HepG2 (cell line): ENCODE results near the gene USP14. TPM values are rescaled to one million over a fixed set of nuclear protein-coding genes. Genes with fewer than 3 reads are reported as not detected.
A peak's percentile ranks its signal among the peaks of the same experiment; 100 is the strongest.

Experiments
- ATAC-seq: fragments of 200-7000 bp; cut with Tn5 transposase; 3 replicates; pipeline ENCODE4 v1.9.1; 2020; ENCODE audit warnings: mild to moderate bottlenecking, moderate library complexity
- BruUV-seq: library from RNA; stranded (reverse); fragments of 400-500 nt; replicated peaks from 2 replicates; lab custom pipeline; 2021; lab: Mats Ljungman, UMichigan
- CTCF ChIA-PET: fragments of 300-600 bp; formaldehyde crosslinking; extraction: SDS; loops from one replicate; lab custom pipeline; 2021; ENCODE audit warnings: low total read pairs, inconsistent platforms, low intra/inter-chr PET ratio; lab: Yijun Ruan, JAX
- POLR2A ChIA-PET: fragments of 350-600 bp; sonication (Branson Sonifier 250); formaldehyde crosslinking; loops from one replicate; lab custom pipeline; 2020; ENCODE audit warnings: antibody characterized with exemption, inconsistent platforms; lab: Yijun Ruan, JAX
- DNase-seq: peaks from one replicate; pipeline ENCODE4 v3.0.0-alpha.2; 2015; ENCODE audit warnings: low spot score
- FAIRE-seq: peaks from 3 replicates; lab custom pipeline; 2011; peaks lifted over from hg19 to GRCh38; lab: Jason Lieb, UNC
- H2AFZ ChIP-seq: one replicate; pipeline ENCODE4 v1.6.1; 2011; ENCODE audit warnings: low read length, inconsistent platforms
- H3K27ac ChIP-seq: fragments of 300-600 bp; 3 replicates; pipeline ENCODE4 v1.8.0; 2011; ENCODE audit warnings: mixed run types, mild to moderate bottlenecking, mixed read lengths, low read length, inconsistent platforms; ENCODE audit not compliant: insufficient read depth; ENCODE audit errors: extremely low read length
- H3K27me3 ChIP-seq, 2 experiments: fragments of 200-600 bp in 1 of 2; 2 replicates in 1 of 2; 3 replicates in 1 of 2; pipeline versions ENCODE4 v1.6.0 to v1.8.0; 2011; ENCODE audit warnings: low read length in 2 of 2, mild to moderate bottlenecking in 2 of 2, moderate library complexity in 2 of 2, inconsistent platforms in 1 of 2; ENCODE audit not compliant: insufficient read depth in 2 of 2, control insufficient read depth in 1 of 2
- H3K36me3 ChIP-seq, 2 experiments: fragments of 200-600 bp in 1 of 2; replicated peaks in 1 of 2; 2 replicates in 1 of 2; 3 replicates in 1 of 2; pipeline versions ENCODE4 v1.5.1 to v1.8.0; 2011; ENCODE audit warnings: low read length in 2 of 2, inconsistent platforms in 1 of 2; ENCODE audit not compliant: insufficient read depth in 2 of 2, control insufficient read depth in 1 of 2
- H3K4me1 ChIP-seq: 2 replicates; pipeline ENCODE4 v1.5.1; 2012; ENCODE audit warnings: low read length, inconsistent platforms; ENCODE audit not compliant: insufficient read depth
- H3K4me2 ChIP-seq: 2 replicates; pipeline ENCODE4 v1.6.0; 2011; ENCODE audit warnings: low read depth, low read length, inconsistent platforms
- H3K4me3 ChIP-seq, 3 experiments: fragments of 200-600 bp in 1 of 3; sonication (generic), shearing (Covaris generic) in 1 of 3; replicated peaks in 1 of 3; 2 replicates each; pipeline ENCODE4 v1.5.1; 2011 to 2016; ENCODE audit warnings: low read length in 3 of 3, inconsistent platforms in 2 of 3, low read depth in 2 of 3, mild to moderate bottlenecking in 2 of 3, control low read depth in 1 of 3, mixed read lengths in 1 of 3; ENCODE audit not compliant: insufficient read depth in 1 of 3
- H3K79me2 ChIP-seq: one replicate; pipeline ENCODE4 v1.6.1; 2011; ENCODE audit warnings: low read length, inconsistent platforms; ENCODE audit not compliant: insufficient read depth
- H3K9ac ChIP-seq: 2 replicates; pipeline ENCODE4 v1.6.0; 2011; ENCODE audit warnings: mild to moderate bottlenecking, low read depth, low read length, inconsistent platforms; ENCODE audit not compliant: insufficient read depth
- H3K9me3 ChIP-seq: 2 replicates; pipeline ENCODE4 v1.5.1; 2012; ENCODE audit warnings: mild to moderate bottlenecking, low read length
- H4K20me1 ChIP-seq: 2 replicates; pipeline ENCODE4 v1.6.0; 2011; ENCODE audit warnings: inconsistent platforms, mild to moderate bottlenecking, low read length, moderate library complexity; ENCODE audit not compliant: insufficient read depth
- ADNP ChIP-seq: sonication (generic); formaldehyde crosslinking; IDR thresholded peaks from 2 replicates; pipeline ENCODE4 v1.4.0; 2020; ENCODE audit warnings: missing genetic modification reagents
- KDM5A ChIP-seq: fragments of 200-600 bp; sonication (generic); IDR thresholded peaks from 2 replicates; pipeline ENCODE4 v1.7.0; 2018; ENCODE audit warnings: antibody characterized with exemption, mild to moderate bottlenecking, low read length, borderline replicate concordance
- MAFK ChIP-seq, 2 experiments: IDR thresholded peaks in 1 of 2; conservative IDR thresholded peaks in 1 of 2; 2 replicates each; pipeline ENCODE4 v1.6.1; 2011; ENCODE audit warnings: improper control_type of control experiment in 2 of 2, low read length in 2 of 2
- MEIS1 ChIP-seq: sonication (generic); formaldehyde crosslinking; IDR thresholded peaks from 2 replicates; pipeline ENCODE4 v1.9.0; 2021; ENCODE audit warnings: mild to moderate bottlenecking, missing genetic modification reagents, moderate library complexity, borderline replicate concordance
- NR2C2 ChIP-seq: sonication (generic); formaldehyde crosslinking; IDR thresholded peaks from 2 replicates; pipeline ENCODE4 v1.4.0; 2020; ENCODE audit warnings: missing genetic modification reagents, mild to moderate bottlenecking, moderate library complexity, borderline replicate concordance
- PHF20 ChIP-seq: sonication (generic); formaldehyde crosslinking; IDR thresholded peaks from 2 replicates; pipeline ENCODE4 v1.5.0; 2020; ENCODE audit warnings: mild to moderate bottlenecking, missing genetic modification reagents
- SMARCC2 ChIP-seq: fragments of 450-650 bp; IDR thresholded peaks from 2 replicates; pipeline ENCODE4 v1.6.1; 2017; ENCODE audit warnings: antibody characterized with exemption, mild to moderate bottlenecking
- ZNF569 ChIP-seq: sonication (generic); formaldehyde crosslinking; IDR thresholded peaks from 2 replicates; pipeline ENCODE4 v1.5.0; 2020; ENCODE audit warnings: mild to moderate bottlenecking, missing genetic modification reagents, moderate library complexity, borderline replicate concordance
- ZNF614 ChIP-seq: IDR thresholded peaks from 2 replicates; pipeline ENCODE4 v1.6.1; 2018; ENCODE audit warnings: missing biosample characterization, missing genetic modification reagents, inconsistent platforms, borderline replicate concordance
- WGBS: methylation state at CpG from one replicate; pipeline ENCODE4 v1.1.6; 2017; ENCODE audit warnings: low lambda C conversion rate; 5-methylcytosine and 5-hydroxymethylcytosine counted together
- in situ Hi-C: cut with HindIII; loops from 2 replicates; pipeline ENCODE4 v1.10.0; 2017; ENCODE audit warnings: low pct_unique_long_range_greater_than_20kb; ENCODE audit not compliant: extremely low pct_ligation_motif_present
- intact Hi-C: fragments of 100-400 bp; cut with micrococcal nuclease; formaldehyde crosslinking; loops from one replicate; pipeline ENCODE4 v1.10.0; 2022; ENCODE audit not compliant: unreplicated experiment
- polyA plus RNA-seq, 8 experiments: library from polyadenylated mRNA; depleted of rRNA in 3 of 8; stranded (reverse) in 7 of 8; unstranded in 1 of 8; fragments of >200 nt; fragmentation: Illumina TruSeq in 4 of 8; extraction: Trizol in 4 of 8; gene quantifications; 2 replicates each; pipeline versions ENCODE4 v1.2.1 to v1.2.3, GENCODE V29; 2011 to 2016; ENCODE audit warnings: low read depth in 4 of 8, missing spikeins in 1 of 8, mixed read lengths in 1 of 8; ENCODE audit not compliant: insufficient read depth in 1 of 8
- total RNA-seq, 5 experiments: library from RNA; depleted of rRNA; stranded (reverse); fragments of >200 nt; fragmentation: Illumina TruSeq; extraction: Trizol; gene quantifications; 2 replicates each; pipeline ENCODE4 v1.2.3, GENCODE V29; 2016; ENCODE audit warnings: low read depth in 1 of 5
- TF ChIP-seq, protein P1 (sequence below), 2 experiments: sonication (generic) in 1 of 2; formaldehyde crosslinking in 1 of 2; IDR thresholded peaks; 2 replicates each; pipeline versions ENCODE4 v1.4.0 to v1.6.1; 2016 to 2020; ENCODE audit warnings: borderline replicate concordance in 1 of 2, low read depth in 1 of 2, mild to moderate bottlenecking in 1 of 2, missing genetic modification reagents in 1 of 2
- TF ChIP-seq, protein P2 (sequence below): sonication (generic); formaldehyde crosslinking; conservative IDR thresholded peaks from 2 replicates; pipeline ENCODE4 v1.8.0; 2022; ENCODE audit warnings: missing genetic modification reagents
- TF ChIP-seq, protein P3 (sequence below): sonication (generic); formaldehyde crosslinking; IDR thresholded peaks from 2 replicates; pipeline ENCODE4; 2020; ENCODE audit warnings: missing genetic modification reagents, mild to moderate bottlenecking, borderline replicate concordance

Gene USP14
- total and polyA plus RNA-seq, 2 of the 13 experiments (the other 11 are each of a cell fraction or from before 2014, with no cell fraction given) = 14.7 to 16.6 TPM

DNA sequence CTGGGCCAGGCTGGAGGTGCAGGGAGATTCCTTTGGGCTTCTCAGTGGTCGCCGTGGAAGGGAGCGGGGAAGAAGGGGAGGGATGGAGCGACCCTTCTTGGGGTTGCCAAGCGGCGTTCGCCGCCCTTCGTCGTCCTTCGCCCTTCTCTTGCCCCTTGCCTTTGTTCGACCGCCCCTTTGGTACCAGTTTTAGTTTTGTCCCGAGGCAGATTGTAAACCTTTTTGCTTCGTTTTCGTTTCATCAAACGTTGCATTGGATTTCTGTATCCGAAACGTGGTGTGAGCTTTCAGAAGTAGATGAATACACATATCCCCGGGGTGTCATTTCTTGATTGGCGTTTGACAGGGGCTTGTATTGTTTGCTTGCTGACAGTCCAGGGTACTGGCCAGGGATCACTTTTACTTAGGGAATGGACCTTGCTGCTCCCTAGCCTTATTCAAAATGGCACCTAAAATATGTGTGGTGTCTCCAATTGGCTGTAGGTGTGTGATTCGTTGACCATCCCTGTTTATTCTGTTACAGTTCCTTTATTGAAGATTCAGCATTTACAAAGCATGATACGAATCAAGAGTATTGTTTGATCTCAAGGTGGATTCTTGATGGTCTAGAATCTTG, 788 bp downstream of the USP14 start:
- Histone ChIP-seq H3K4me2 (peak overlapping the region; percentile 83), H3K9ac (peak overlapping the region; percentile 84), H3K27me3 (peaks cover 0 to 3% of the 10 kb centered on the region in 2 experiments; a peak in 1 of 5 replicates), H3K36me3 (peaks cover 1 to 12% of the 10 kb centered on the region in 2 experiments; a peak in 2 of 5 replicates), H3K27ac (peak overlapping the region; percentile 80), H4K20me1 (peaks cover 24% of the 10 kb centered on the region), H3K4me1 (peaks cover 55% of the 10 kb centered on the region), H3K79me2 (peaks cover 50% of the 10 kb centered on the region), H2AFZ (no peak overlapping the region), H3K9me3 (no peaks in the 10 kb centered on the region), H3K4me3 (peak overlapping the region; percentile 75 to 90 (median 88))
- intact Hi-C loops = loop anchor here (5.0 kb wide), 1 partner anchor 47 kb away; no protein-coding TSS in a partner anchor
- FAIRE-seq (no peak), ATAC-seq (peak; percentile 67), DNase-seq (peak; percentile 33)
- WGBS = 3% methylated on average over 13 of the region's 23 CpGs
- TSS peak; percentile 69 for BruUV-seq
- in situ Hi-C loops = no loop called here
- ChIA-PET CTCF (no interaction called here), POLR2A (interaction anchor here (1.6 kb wide), 2 partner anchors 109 to 499 kb away, joined by 3 to 4 read pairs; partner anchors contain the start of gene THOC1)
- TF ChIP-seq SMARCC2 = no peak
- no peak for TF ChIP-seq ZNF569 (CRISPR knock-in tag)
- no peak for TF ChIP-seq ZNF614 (CRISPR knock-in tag)
- no peak for TF ChIP-seq NR2C2 (CRISPR knock-in tag)
- TF ChIP-seq MEIS1 (CRISPR knock-in tag) = peak; percentile 30; the same call in 1 of the 2 replicates
- TF ChIP-seq, protein P1, sequence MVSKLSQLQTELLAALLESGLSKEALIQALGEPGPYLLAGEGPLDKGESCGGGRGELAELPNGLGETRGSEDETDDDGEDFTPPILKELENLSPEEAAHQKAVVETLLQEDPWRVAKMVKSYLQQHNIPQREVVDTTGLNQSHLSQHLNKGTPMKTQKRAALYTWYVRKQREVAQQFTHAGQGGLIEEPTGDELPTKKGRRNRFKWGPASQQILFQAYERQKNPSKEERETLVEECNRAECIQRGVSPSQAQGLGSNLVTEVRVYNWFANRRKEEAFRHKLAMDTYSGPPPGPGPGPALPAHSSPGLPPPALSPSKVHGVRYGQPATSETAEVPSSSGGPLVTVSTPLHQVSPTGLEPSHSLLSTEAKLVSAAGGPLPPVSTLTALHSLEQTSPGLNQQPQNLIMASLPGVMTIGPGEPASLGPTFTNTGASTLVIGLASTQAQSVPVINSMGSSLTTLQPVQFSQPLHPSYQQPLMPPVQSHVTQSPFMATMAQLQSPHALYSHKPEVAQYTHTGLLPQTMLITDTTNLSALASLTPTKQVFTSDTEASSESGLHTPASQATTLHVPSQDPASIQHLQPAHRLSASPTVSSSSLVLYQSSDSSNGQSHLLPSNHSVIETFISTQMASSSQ (IDR thresholded peaks at IDR 0.05; ENCODE audit: low read depth) = no peak
- TF ChIP-seq, protein P1 (CRISPR knock-in tag; IDR thresholded peaks at IDR 0.05; ENCODE audit: borderline replicate concordance) = no peak
- no peak for TF ChIP-seq MAFK (conservative IDR thresholded peaks at IDR 0.05 in 1 of 2, IDR thresholded peaks at IDR 0.05 in 1 of 2; ENCODE audit: low read length in 2 of 2)
- TF ChIP-seq PHF20 = no peak
- peak; percentile 47; the same call in 1 of the 2 replicates for TF ChIP-seq KDM5A
- TF ChIP-seq, protein P2, sequence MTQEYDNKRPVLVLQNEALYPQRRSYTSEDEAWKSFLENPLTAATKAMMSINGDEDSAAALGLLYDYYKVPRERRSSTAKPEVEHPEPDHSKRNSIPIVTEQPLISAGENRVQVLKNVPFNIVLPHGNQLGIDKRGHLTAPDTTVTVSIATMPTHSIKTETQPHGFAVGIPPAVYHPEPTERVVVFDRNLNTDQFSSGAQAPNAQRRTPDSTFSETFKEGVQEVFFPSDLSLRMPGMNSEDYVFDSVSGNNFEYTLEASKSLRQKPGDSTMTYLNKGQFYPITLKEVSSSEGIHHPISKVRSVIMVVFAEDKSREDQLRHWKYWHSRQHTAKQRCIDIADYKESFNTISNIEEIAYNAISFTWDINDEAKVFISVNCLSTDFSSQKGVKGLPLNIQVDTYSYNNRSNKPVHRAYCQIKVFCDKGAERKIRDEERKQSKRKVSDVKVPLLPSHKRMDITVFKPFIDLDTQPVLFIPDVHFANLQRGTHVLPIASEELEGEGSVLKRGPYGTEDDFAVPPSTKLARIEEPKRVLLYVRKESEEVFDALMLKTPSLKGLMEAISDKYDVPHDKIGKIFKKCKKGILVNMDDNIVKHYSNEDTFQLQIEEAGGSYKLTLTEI (CRISPR knock-in tag) = no peak
- no peak for TF ChIP-seq ADNP (CRISPR knock-in tag)
- TF ChIP-seq, protein P3, sequence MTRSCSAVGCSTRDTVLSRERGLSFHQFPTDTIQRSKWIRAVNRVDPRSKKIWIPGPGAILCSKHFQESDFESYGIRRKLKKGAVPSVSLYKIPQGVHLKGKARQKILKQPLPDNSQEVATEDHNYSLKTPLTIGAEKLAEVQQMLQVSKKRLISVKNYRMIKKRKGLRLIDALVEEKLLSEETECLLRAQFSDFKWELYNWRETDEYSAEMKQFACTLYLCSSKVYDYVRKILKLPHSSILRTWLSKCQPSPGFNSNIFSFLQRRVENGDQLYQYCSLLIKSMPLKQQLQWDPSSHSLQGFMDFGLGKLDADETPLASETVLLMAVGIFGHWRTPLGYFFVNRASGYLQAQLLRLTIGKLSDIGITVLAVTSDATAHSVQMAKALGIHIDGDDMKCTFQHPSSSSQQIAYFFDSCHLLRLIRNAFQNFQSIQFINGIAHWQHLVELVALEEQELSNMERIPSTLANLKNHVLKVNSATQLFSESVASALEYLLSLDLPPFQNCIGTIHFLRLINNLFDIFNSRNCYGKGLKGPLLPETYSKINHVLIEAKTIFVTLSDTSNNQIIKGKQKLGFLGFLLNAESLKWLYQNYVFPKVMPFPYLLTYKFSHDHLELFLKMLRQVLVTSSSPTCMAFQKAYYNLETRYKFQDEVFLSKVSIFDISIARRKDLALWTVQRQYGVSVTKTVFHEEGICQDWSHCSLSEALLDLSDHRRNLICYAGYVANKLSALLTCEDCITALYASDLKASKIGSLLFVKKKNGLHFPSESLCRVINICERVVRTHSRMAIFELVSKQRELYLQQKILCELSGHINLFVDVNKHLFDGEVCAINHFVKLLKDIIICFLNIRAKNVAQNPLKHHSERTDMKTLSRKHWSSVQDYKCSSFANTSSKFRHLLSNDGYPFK (CRISPR knock-in tag) = 0 out of 2 replicates have a peak, but pooled peaks have one; percentile 4
